ENCODE results near the gene VPS37B. TPM values are rescaled to one million over a fixed set of nuclear protein-coding genes. Genes with fewer than 3 reads are reported as not detected.

VPS37B gene, protein sequence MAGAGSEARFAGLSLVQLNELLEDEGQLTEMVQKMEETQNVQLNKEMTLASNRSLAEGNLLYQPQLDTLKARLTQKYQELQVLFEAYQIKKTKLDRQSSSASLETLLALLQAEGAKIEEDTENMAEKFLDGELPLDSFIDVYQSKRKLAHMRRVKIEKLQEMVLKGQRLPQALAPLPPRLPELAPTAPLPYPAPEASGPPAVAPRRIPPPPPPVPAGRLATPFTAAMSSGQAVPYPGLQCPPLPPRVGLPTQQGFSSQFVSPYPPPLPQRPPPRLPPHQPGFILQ
- 10 to 100 TPM; 61.3 to 82.3 TPM for total RNA-seq

DNA sequence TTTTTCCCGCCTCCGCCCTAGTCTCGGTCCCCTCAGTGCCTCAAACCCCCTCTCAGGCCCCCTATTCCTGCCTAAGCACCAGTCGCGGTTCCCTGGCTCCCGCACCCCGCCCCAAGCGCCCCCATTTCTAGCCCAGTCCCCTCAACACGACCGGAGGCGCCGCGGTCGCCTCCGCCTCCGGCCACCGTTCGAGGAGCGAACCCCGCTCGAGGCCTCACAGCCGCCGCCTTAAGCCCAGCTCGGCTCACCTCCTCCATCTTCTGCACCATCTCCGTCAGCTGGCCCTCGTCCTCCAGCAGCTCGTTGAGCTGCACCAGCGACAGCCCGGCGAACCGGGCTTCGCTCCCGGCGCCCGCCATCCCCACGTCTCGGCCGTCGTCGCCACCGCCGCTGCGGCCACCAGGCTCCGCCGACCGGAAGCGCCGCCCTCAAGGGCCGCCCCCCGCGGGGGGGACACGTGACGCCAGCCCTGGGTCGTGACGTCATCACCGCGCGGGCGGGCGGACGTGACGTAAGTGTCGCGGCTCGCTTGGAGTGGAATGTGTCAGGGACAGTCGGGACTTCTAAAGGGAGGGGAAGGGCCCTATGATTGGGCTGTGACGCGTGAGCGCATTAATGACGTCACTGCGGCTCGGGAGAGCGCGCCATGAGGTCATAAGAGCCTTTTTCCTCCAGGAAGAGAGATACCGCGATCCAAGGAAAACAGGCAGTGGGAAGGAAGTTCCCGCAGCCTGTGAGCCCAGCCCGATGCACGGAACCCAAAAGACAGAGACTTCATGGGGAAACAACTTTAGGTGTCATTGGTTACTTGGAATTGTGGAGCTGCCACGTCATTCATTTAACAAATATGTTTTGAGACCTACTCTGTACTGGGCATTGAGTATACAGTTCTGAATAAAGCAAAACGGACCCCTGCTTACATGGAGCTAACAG lies at the start of gene VPS37B:
VPS37B (minus strand) TSS at position 421 of the 933 bp plus-strand sequence; CDS start at position 359, 62 bp downstream.

DNA sequence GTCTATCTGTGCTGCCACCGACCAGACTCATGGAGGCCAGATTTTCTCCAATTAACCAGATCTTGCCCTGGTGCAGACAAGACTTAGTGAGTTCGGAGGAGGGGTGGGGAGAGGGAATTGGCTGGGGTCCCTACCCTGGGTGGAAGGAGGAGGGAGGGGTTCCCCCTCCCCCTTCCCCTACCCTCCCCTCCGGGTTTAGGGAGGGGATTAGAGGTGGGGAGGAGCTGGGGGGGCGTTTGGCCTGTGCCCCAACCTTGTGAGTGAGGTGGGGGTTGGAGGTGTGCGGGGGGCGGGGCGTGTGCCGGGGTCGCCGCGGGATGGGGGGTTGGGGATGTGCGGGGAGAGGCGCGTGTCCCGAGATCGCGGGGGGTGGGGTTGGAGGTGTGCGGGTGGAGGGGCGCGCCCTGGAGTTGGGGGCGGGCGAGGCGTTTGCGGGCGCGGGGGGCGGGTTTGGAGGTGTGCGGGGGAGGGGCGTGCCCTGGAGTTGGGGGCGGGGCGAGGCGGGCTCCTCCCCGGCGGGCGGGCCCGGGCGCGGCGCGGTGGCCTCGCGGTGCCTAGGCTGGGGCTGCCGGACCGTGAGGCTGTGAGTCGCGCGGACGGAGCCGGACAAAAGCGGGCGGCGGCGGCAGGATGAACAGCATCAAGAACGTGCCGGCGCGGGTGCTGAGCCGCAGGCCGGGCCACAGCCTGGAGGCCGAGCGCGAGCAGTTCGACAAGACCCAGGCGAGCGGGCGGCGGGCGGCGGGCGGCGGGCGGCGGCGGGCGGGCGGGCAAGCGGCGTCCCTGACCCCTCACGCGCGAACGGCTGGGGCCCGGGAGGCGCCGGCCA lies 60.8 kb downstream of the VPS37B start, which contains the start of gene HIP1R:
HIP1R (plus strand) TSS at position 537 of the 829 bp plus-strand sequence; CDS start at position 631, 94 bp downstream.

Other genes starting within 250 kb of the VPS37B start
- gene HCAR2, start 192.8 kb downstream of the VPS37B start, total RNA-seq = not detected
- not detected for gene HCAR3, start 179.3 kb downstream of the VPS37B start, total RNA-seq
- gene HCAR1, start 165.3 kb downstream of the VPS37B start, total RNA-seq = under 1 TPM; under 0.01 to 0.33 TPM
- 10 to 100 TPM; 26.2 to 33.6 TPM for gene DENR, start 143.3 kb downstream of the VPS37B start, total RNA-seq
- under 1 TPM; 0.33 to 0.69 TPM for gene CCDC62, start 121.6 kb downstream of the VPS37B start, total RNA-seq
- gene HIP1R, start 60.7 kb downstream of the VPS37B start, total RNA-seq = 10 to 100 TPM; 16.0 to 29.9 TPM
- gene ABCB9, start 70.3 kb upstream of the VPS37B start, total RNA-seq = 10 to 100 TPM; 13.8 to 26.3 TPM
- 10 to 100 TPM; 11.4 to 12.7 TPM for gene OGFOD2, start 79.1 kb upstream of the VPS37B start, total RNA-seq
- gene ARL6IP4, start 84.6 kb upstream of the VPS37B start, total RNA-seq = 100 to 1,000 TPM in 1 of 2 donors, 10 to 100 TPM in 1; 90.2 to 121 TPM